Hepatocyte (in vitro differentiated cells): ENCODE measurements around the gene KRTAP16-1. TPM values are rescaled to one million over a fixed set of nuclear protein-coding genes. Genes with fewer than 3 reads are reported as not detected.

Experiments used
- DNase-seq: peaks from one replicate; pipeline ENCODE4 v3.0.0-alpha.2; 2016; ENCODE audit warnings: low spot score
- H2AFZ ChIP-seq: fragments of 200-600 bp; sonication (generic); 2 replicates; pipeline ENCODE4 v1.6.0; 2016; ENCODE audit warnings: antibody characterized with exemption, mild to moderate bottlenecking
- H3K27ac ChIP-seq: fragments of 200-600 bp; sonication (generic); 2 replicates; pipeline ENCODE4 v1.5.1; 2016; ENCODE audit warnings: mild to moderate bottlenecking
- H3K27me3 ChIP-seq: fragments of 200-600 bp; sonication (generic); 2 replicates; pipeline ENCODE4 v1.6.1; 2016
- H3K36me3 ChIP-seq: fragments of 200-600 bp; sonication (generic); replicated peaks from 2 replicates; pipeline ENCODE4 v1.5.1; 2016; ENCODE audit warnings: low read depth; ENCODE audit not compliant: insufficient read depth
- H3K4me1 ChIP-seq: fragments of 200-600 bp; sonication (generic); 2 replicates; pipeline ENCODE4 v1.5.1; 2016; ENCODE audit warnings: mild to moderate bottlenecking, moderate library complexity; ENCODE audit not compliant: insufficient read depth
- H3K4me2 ChIP-seq: fragments of 200-600 bp; sonication (generic); 2 replicates; pipeline ENCODE4 v1.6.0; 2016
- H3K4me3 ChIP-seq: fragments of 200-600 bp; sonication (generic); 2 replicates; pipeline ENCODE4 v1.5.1; 2016; ENCODE audit warnings: mild to moderate bottlenecking
- H3K79me2 ChIP-seq: fragments of 200-600 bp; sonication (generic); 2 replicates; pipeline ENCODE4 v1.6.0; 2017; ENCODE audit warnings: mild to moderate bottlenecking
- H3K9me2 ChIP-seq: fragments of 200-600 bp; sonication (generic); replicated peaks from 2 replicates; pipeline ENCODE4 v1.6.0; 2017; ENCODE audit warnings: mild to moderate bottlenecking; ENCODE audit not compliant: insufficient read depth
- H3K9me3 ChIP-seq: fragments of 200-600 bp; sonication (generic); 2 replicates; pipeline ENCODE4 v1.5.1; 2016; ENCODE audit warnings: low read depth, mild to moderate bottlenecking
- H4K20me1 ChIP-seq: fragments of 200-600 bp; sonication (generic); 2 replicates; pipeline ENCODE4 v1.6.0; 2016; ENCODE audit warnings: mild to moderate bottlenecking; ENCODE audit not compliant: insufficient read depth, poor library complexity, severe bottlenecking
- EZH2 ChIP-seq: fragments of 200-600 bp; sonication (generic); IDR thresholded peaks from 2 replicates; pipeline ENCODE4 v1.6.1; 2016; ENCODE audit warnings: antibody characterized with exemption, mild to moderate bottlenecking, borderline replicate concordance
- EZH2phosphoT487 ChIP-seq: fragments of 200-600 bp; sonication (generic); IDR thresholded peaks from one replicate; pipeline ENCODE4 v1.6.1; 2018; ENCODE audit warnings: antibody characterized with exemption, mild to moderate bottlenecking, low read depth, moderate library complexity; ENCODE audit not compliant: unreplicated experiment, severe bottlenecking
- WGBS: methylation state at CpG from one replicate; pipeline ENCODE4 v1.1.6; 2016; ENCODE audit warnings: low lambda C conversion rate; ENCODE audit errors: missing lambda C conversion rate; 5-methylcytosine and 5-hydroxymethylcytosine counted together
- polyA plus RNA-seq: library from polyadenylated mRNA; unstranded; fragments of >200 nt; fragmentation: Nextera tagmentation; extraction: Ambion mirVana; gene quantifications from 2 replicates; pipeline ENCODE4 v1.2.1, GENCODE V29; 2016
- total RNA-seq: library from RNA; depleted of rRNA; stranded (reverse); fragments of >200 nt; gene quantifications from 2 replicates; pipeline ENCODE4 v1.2.3, GENCODE V29; 2014
- TF ChIP-seq, protein P1 (sequence below): fragments of 200-600 bp; sonication (generic); IDR thresholded peaks from 2 replicates; pipeline ENCODE4 v1.5.1; 2016; ENCODE audit warnings: antibody characterized with exemption, mild to moderate bottlenecking; ENCODE audit not compliant: poor library complexity

KRTAP16-1 gene
- total and polyA plus RNA-seq, 2 experiments from 2014 or later, result not detected

DNA sequence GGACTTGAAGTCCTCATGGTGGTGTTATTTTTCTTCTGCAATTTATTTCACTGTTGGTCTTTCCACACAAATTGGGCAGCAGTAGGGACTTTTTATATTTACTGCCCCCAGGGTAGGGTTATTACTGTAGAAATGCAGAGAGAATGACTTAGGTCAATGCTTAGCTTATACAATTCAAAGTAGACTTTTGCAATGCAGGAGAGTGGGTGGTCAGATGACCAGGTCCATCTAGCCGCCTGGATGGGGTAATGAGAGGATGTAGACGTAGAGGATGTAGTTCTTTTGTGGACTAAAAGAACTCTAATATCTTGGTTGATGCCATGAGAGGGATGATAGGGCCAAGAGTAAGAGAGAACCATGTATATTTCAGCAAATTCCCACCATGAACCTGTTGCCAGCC is 9.1 kb upstream of the KRTAP16-1 start:
- WGBS, result 97% methylated on average over 2 of the region's 2 CpGs
- peaks cover 6% of the 10 kb centered on the region for H3K27me3 ChIP-seq

DNA sequence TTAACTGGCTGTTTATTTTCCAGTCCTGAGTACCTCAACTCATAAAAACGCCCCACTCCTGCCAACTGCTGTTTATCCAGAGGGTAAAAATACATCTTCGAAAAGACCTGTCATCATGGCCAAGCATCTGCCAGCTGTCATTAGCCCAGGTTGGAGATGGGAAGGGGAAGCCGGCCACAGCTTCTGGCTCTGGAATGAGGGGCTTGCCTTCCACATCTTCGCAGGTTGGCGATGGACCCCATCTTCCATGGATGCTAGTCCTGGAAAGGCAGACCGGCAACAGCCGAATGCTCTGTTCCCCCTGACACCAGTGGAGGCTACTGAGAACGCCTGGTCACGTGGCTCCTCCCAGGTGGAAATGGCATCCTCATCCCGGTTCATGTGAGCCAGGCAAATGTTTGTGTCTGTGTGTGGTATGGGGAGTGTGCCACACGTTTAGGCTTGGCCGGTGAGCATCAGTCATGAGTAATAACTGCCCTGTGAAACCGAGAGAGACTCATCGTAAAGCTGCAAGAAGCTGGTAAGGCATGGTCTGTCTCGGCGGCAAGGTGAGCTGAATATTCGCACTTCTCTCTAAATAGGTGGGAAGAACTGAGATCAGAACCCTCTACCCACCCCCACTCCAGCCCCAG is 6.8 kb upstream of the KRTAP16-1 start:
- DNase-seq, result no peak
- no peaks in the 10 kb centered on the region for H3K36me3 ChIP-seq
- H2AFZ ChIP-seq, result no peak overlapping the region
- no peaks in the 10 kb centered on the region for H3K79me2 ChIP-seq
- no peaks in the 10 kb centered on the region for H3K4me1 ChIP-seq
- WGBS, result 79% methylated on average over 17 of the region's 17 CpGs
- H3K4me2 ChIP-seq, result no peak overlapping the region
- no peaks in the 10 kb centered on the region for H4K20me1 ChIP-seq
- peaks cover 6% of the 10 kb centered on the region for H3K27me3 ChIP-seq
- peaks cover 5% of the 10 kb centered on the region for H3K9me3 ChIP-seq
- H3K27ac ChIP-seq, result no peak overlapping the region
- no peaks in the 10 kb centered on the region for H3K9me2 ChIP-seq
- no peak overlapping the region for H3K4me3 ChIP-seq
- TF ChIP-seq EZH2phosphoT487 (no peak), EZH2 (no peak)
- TF ChIP-seq, protein P1, sequence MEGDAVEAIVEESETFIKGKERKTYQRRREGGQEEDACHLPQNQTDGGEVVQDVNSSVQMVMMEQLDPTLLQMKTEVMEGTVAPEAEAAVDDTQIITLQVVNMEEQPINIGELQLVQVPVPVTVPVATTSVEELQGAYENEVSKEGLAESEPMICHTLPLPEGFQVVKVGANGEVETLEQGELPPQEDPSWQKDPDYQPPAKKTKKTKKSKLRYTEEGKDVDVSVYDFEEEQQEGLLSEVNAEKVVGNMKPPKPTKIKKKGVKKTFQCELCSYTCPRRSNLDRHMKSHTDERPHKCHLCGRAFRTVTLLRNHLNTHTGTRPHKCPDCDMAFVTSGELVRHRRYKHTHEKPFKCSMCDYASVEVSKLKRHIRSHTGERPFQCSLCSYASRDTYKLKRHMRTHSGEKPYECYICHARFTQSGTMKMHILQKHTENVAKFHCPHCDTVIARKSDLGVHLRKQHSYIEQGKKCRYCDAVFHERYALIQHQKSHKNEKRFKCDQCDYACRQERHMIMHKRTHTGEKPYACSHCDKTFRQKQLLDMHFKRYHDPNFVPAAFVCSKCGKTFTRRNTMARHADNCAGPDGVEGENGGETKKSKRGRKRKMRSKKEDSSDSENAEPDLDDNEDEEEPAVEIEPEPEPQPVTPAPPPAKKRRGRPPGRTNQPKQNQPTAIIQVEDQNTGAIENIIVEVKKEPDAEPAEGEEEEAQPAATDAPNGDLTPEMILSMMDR, result no peak

More for the DNA sequence above, 9.1 kb upstream of the KRTAP16-1 start:
- H3K9me2 ChIP-seq, result no peaks in the 10 kb centered on the region
- H3K9me3 ChIP-seq, result peaks cover 5% of the 10 kb centered on the region
- no peak for DNase-seq
- H3K4me3 ChIP-seq, result no peak overlapping the region
- no peak overlapping the region for H3K27ac ChIP-seq
- H3K79me2 ChIP-seq, result no peaks in the 10 kb centered on the region
- H3K4me1 ChIP-seq, result no peaks in the 10 kb centered on the region
- TF ChIP-seq, protein P1, result no peak
- TF ChIP-seq EZH2phosphoT487 (no peak), EZH2 (no peak)
- H3K36me3 ChIP-seq, result no peaks in the 10 kb centered on the region
- H4K20me1 ChIP-seq, result no peaks in the 10 kb centered on the region
- H2AFZ ChIP-seq, result no peak overlapping the region
- H3K4me2 ChIP-seq, result no peak overlapping the region

DNA sequence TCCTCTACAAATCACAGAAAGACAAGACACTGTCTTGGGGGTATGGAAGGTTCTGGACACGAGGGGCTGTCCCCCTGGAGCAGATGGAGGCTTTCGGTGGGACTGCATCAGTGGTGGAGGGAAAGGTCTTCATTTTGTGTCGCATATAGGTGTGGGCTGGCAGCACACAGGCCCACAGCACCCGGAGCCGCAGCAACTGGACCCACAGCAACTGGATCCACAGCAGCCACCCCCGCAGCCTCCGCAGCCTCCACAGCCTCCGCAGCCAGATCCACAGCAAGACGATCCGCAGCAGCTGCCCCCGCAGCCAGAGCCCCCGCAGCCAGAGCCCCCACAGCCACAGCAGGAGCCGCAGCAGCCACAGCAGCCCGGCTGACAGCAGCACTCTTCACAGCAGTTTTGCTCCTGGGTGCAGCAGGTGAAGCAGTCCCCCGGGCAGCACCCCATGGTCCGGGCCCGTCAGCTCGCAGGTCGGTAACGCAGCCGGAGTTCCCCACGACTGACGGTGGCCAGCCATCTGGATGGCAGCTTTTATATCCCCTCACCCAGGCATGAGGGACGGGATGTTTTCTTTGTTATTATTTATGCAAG is 6.2 kb upstream of the KRTAP16-1 start, which contains the start of gene KRTAP17-1:
KRTAP17-1 (minus strand) TSS at position 507 of the 591 bp plus-strand sequence; CDS start at position 447, 60 bp downstream.
- H2AFZ ChIP-seq, result no peak within 1 kb of the TSS
- no peaks in the 10 kb centered on the region for H3K79me2 ChIP-seq
- no peak within 1 kb of the TSS for H3K4me2 ChIP-seq
- TF ChIP-seq EZH2, result no peak
- TF ChIP-seq, protein P1, result no peak
- TF ChIP-seq EZH2phosphoT487, result no peak
- 87% methylated on average over 24 of the region's 24 CpGs for WGBS
- peaks cover 6% of the 10 kb centered on the region for H3K27me3 ChIP-seq
- no peak within 1 kb of the TSS for H3K4me3 ChIP-seq
- no peaks in the 10 kb centered on the region for H3K36me3 ChIP-seq
- no peak within 1 kb of the TSS for H3K27ac ChIP-seq
- no peak for DNase-seq
- no peaks in the 10 kb centered on the region for H4K20me1 ChIP-seq
- H3K9me2 ChIP-seq, result no peaks in the 10 kb centered on the region
- no peaks in the 10 kb centered on the region for H3K4me1 ChIP-seq
- peaks cover 5% of the 10 kb centered on the region for H3K9me3 ChIP-seq
